Suppressor macrophage treated with lipopolysaccharide for 4 hours (primary cell): ENCODE measurements around the gene CAMLG.
"Not testable (repeated sequence)": the region's sequence is repeated elsewhere in the genome, so short reads cannot be mapped to it uniquely, and the experiment has no call there.

Source experiments
- DNase-seq: peaks from one replicate; pipeline ENCODE4 v3.0.0-alpha.2; 2020

CAMLG gene

GRCh38 chr5:134738133-134738962, at the start of gene CAMLG:
TSS of gene CAMLG (plus strand) at chr5:134738548. CDS start at chr5:134738621, 73 bp downstream.
- DNase-seq: peak; percentile 100

- not testable (repeated sequence) for DNase-seq
Observed at GRCh38 chr5:134690144-134690543, 48.2 kb upstream of the CAMLG start.

- no peak for DNase-seq
Observed at GRCh38 chr5:134692722-134693121, 45.6 kb upstream of the CAMLG start.

- DNase-seq: no peak
Observed at GRCh38 chr5:134708301-134708700, 30.0 kb upstream of the CAMLG start.

GRCh38 chr5:134714120-134714519, 24.2 kb upstream of the CAMLG start:
- no peak for DNase-seq

GRCh38 chr5:134714541-134714940, 23.8 kb upstream of the CAMLG start:
- no peak for DNase-seq

- DNase-seq: not testable (repeated sequence)
Observed at GRCh38 chr5:134715466-134715865, 22.9 kb upstream of the CAMLG start.

GRCh38 chr5:134724872-134725271, 13.5 kb upstream of the CAMLG start:
- no peak for DNase-seq

GRCh38 chr5:134732819-134733218, 5.5 kb upstream of the CAMLG start:
- DNase-seq: peak; percentile 21

GRCh38 chr5:134735243-134735642, 3.1 kb upstream of the CAMLG start:
- DNase-seq: no peak

- no peak for DNase-seq
Observed at GRCh38 chr5:134736173-134736812, 2.1 kb upstream of the CAMLG start.

- peak; percentile 25 for DNase-seq
Observed at GRCh38 chr5:134738963-134739661, 764 bp downstream of the CAMLG start.

GRCh38 chr5:134741052-134741451, 2.7 kb downstream of the CAMLG start:
- no peak for DNase-seq

GRCh38 chr5:134742134-134742533, 3.8 kb downstream of the CAMLG start:
- DNase-seq: no peak

- DNase-seq: no peak
Observed at GRCh38 chr5:134749415-134749814, 11.1 kb downstream of the CAMLG start.

GRCh38 chr5:134758176-134758503, 19.8 kb downstream of the CAMLG start:
- DNase-seq: no peak

- DNase-seq: peak; percentile 96
Observed at GRCh38 chr5:134758504-134759341, 20.4 kb downstream of the CAMLG start, which contains the start of gene DDX46. TSS of gene DDX46 (plus strand) at chr5:134758779. CDS start at chr5:134758939, 160 bp downstream.

- not testable (repeated sequence) for DNase-seq
Observed at GRCh38 chr5:134767528-134768291, 29.4 kb downstream of the CAMLG start.

- DNase-seq: no peak
Observed at GRCh38 chr5:134769206-134769605, 30.9 kb downstream of the CAMLG start.

GRCh38 chr5:134772461-134773125, 34.2 kb downstream of the CAMLG start:
- peak; percentile 13 for DNase-seq

- no peak for DNase-seq
Observed at GRCh38 chr5:134777366-134777765, 39.0 kb downstream of the CAMLG start.
